ENCODE measurements around the gene PROCA1.

The PROCA1 gene, protein sequence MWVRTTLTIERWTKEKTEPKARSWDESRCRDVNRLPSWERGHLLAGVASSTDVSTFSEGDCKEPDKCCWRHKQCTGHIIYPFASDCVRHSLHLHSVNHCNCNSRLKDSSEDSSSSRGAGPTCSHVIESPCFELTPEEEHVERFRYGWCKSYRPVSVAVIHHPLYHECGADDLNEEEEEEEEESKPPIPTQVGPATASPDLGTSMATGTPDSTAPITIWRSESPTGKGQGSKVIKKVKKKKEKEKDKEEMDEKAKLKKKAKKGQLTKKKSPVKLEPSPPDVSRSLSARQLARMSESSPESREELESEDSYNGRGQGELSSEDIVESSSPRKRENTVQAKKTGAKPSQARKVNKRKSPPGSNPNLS

DNA sequence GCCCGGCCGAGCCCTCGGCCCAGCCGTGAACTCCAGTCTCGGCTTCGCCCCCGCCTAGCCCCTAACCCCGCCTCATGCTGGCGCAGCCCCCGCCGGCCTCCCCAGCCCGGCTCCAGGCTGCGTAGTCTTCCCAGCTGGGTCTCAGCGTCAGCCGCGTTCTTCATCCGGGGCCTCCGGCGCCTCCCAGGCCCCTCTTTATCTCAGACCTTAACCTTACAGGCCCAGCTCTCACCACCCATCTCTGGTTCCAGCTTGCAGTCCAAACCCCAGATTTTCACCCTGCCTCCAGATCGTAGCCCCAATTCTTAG lies at the start of gene PROCA1:
TSS of gene PROCA1 (minus strand) at position 166 of the 309 bp plus-strand sequence. CDS start 228 bp downstream, outside the sequence.
- DNase-seq (ENCODE audit: low read depth, low spot score) = no peak

DNA sequence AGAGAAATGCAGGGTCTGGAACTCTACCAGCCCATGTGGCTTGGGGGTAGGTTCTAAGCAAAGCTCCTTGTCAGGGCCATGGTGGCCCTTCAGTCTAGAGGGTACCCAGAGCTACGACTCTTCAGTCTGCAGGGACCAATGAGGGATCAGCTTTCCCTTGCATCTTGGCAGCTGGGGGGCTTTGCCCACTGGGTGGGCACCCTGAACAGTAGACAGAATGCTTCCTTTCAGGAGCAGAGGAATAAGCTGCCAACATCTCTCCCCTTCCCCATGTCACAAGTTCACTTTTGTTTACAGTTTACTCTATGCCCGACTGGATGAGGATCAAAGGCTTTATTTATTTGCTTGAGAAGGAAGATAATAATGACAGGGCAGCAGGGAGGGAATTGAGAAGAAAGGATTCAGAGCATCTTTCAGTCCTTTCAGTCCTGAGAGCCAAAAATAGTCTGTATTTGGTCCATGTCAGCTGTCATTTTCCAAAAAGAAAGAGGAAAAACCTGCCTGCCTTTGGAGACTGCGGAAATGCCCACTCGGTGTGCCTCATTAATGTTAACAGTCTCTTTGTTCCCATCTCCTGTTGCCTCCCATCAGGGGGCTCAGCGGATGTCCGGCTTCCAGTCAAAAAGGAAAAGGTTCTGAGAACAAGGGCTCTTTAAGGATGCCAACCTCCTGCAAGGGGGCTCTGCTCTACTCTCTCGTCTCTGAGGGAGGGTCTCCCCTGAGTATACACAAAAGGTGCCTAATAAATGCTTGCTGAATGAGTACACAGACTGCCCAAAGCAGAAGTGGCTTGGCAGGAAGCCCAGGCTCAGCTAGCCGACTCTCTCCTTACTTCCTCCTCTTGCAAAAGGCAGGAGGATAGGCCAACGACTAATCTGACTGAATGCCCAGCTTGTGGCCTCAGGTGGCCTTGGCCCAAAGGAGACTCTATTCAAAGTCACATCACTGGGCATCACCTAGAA lies 49.2 kb upstream of the PROCA1 start:
- no peak for DNase-seq (ENCODE audit: low read depth, low spot score)

DNA sequence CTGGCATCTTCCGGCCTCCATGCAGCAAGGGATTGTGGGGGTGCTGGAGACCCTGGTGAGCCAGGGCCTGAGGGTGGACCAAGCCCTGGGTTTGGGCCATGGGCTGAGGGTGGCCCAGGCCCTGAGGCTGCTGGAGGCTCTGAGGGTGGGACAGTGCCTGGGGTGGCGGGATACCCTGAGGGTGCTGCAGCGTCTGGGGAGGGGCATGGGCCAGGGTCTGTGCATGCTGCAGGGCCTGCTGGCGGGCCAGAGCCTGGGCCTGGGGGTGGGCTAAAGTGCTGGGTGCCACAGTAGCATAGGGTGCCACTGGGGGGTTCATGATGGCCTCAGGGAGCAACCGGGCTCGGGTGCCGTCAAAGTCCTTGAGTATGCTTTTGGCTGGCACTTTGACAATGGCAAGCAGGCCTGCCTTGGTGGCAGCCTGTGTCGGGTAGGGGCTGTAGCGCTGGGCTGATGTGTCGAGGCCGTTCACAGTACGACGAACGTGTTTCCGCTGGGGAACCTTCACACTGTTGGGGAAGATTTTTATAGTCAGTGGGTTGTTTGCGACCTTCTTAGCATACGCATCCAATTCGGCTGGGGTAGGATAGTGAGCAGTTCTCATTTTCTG lies 47.7 kb upstream of the PROCA1 start:
- no peak for DNase-seq (ENCODE audit: low read depth, low spot score)

DNA sequence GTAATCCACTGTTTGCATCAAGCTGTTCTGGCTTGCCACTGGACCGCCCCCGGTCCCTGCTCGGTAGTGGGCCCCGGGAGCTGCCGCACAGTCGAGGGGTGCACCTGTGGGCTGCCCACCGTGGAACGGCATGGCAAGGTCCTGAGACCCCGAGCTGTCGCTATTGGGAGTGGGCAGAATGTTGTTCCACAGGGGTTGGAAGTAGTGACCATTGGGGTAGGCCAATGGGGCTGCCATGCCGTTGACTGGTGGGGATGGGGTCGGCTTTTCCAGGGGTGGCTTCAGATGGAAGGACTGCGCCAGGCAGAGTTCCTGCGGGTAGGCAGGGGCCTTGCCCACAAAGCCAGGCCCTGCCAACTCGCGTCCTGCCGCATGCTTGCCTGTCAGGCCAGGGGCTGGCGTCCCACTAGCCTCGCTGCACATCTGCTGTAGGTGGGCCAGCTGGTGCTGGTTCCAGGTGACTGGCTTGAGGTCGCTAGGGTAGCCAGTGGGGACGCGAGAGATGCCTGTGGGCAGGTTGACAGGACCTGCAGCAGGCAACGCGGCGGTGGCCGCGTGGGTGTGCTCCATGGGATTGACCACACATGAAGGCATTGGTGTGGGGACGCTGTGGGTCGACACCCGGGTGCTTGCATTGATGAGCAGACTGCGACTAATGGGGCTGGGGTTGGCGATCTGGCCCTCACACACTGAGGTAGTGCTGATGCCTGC lies 46.9 kb upstream of the PROCA1 start:
- DNase-seq (ENCODE audit: low read depth, low spot score) = no peak

DNA sequence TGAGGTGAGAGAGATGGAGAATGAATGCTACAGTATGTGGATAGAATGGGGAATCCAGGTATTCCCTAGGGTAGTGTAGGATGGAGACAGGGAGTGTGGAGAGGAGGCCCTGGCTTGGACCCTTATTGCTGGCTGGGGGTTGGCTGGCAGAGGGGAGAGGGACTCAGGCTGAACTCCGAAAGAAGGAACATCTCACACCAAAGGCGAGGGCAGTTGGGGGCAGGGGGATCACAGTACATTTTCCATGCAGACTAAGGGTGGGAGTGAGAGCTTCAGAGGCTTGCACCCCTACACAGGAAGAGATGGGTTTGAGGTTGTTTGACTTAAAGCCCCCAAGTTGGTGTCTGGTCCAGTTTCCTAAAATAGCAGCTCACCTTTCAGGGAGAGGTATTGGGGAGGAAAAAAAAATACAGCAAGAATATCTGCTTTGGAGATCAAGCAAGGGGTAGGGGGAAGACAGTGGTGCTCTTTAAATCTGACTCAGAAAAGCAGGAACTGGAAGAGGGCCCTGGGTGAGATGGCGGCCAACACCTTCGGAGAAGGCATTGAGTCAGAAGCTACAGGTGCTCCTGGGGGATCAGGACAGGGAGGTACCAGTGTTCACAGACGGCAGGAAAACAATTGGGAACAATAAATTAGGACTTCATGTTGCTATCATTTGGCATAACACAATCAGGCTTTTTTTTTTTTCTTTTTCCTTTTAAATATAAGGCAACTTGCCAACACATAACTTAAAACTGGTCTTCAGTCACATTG lies 44.5 kb upstream of the PROCA1 start:
- no peak for DNase-seq (ENCODE audit: low read depth, low spot score)

DNA sequence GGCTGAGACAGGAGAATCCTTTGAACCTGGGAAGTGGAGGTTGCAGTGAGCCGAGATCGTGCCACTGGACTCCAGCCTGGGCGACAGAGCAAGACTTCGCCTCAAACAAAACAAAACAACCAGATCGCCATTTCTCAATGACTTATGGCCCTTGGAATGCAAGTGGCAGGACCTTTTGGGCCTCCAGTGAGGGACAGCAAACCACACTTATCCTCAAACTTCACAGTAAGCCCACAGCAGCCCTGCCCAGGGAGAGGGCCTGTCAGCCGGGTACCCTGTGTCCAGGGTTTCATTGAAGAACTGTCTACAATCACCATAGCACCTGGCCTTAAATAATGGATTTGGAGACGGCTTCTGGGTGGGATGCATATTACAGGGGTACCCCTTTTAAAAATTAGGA lies 43.8 kb upstream of the PROCA1 start:
- no peak for DNase-seq (ENCODE audit: low read depth, low spot score)

DNA sequence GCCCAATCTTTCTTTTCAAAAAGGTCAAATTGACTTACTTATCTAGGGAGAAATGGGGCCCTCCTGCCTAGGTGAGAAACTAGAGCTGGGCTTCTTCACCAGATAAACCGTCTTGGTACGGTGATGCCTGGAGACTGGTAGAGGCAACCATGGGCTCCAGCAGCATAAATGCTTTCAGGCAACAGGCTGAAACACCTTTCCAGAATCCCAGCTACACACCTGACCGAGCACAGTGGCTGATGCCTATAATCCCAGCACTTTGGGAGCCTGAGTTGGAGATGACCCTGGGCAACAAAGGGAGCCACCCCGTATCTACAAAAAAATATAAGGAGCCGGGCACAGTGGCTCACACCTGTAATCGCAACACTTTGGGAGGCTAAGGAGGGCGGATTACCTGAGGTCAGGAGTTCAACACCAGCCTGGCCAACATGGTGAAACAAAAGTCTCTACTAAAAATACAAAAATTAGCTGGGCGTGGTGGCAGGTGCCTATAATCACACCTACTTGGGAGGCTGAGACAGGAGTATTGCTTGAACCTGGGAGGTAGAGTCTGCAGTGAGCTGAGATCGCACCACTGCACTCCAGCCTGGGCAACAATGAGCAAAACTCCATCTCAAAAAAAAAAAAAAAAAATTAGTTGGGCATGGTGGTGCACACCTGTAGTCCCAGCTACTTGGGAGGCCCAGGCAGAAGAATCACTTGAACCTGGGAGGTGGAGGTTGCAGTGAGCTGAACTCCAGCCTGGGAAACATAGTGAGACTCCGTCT lies 40.1 kb upstream of the PROCA1 start:
- no peak for DNase-seq (ENCODE audit: low read depth, low spot score)

DNA sequence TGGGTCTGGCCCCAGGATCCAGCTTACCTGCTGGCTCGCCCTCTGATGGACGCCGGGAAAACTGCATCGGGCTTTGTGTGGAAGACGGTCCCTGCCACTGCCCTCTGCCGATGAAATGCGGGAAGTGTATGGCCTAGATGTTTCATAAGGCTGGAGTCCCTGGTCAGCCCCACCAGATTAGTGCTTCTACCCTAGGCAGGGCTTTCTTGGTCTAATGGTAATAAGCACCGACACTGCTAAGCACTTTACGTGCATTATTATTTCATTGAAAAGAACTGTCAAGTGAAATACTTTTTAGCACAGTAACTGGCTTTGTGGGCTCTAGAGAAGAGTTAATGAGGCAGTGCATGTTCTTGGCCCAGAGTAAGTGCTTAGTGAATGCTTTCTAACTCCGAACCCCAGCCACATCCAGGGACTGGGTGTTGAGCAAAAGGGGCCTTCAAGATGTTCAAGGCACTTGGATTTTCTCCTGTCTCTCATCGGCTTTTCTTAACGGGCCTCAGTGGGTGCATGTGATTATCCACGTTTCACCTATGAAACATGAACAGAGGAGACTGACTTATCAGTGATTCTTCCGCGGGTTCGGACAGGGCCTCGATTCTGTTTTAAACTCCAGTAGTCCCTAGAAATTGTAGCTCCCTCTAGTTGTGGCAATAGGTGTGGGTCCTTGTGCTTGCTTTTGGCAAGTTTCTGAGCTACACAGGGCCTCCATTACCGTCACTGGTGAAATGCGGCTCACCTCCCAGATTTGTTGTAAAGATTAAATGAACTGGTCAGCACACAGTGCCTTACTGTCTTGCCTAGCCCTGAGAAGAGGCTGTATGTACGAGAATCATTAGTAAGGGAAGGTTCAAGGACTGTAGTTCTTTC lies 38.7 kb upstream of the PROCA1 start:
- DNase-seq (ENCODE audit: low read depth, low spot score) = peak; percentile 85

DNA sequence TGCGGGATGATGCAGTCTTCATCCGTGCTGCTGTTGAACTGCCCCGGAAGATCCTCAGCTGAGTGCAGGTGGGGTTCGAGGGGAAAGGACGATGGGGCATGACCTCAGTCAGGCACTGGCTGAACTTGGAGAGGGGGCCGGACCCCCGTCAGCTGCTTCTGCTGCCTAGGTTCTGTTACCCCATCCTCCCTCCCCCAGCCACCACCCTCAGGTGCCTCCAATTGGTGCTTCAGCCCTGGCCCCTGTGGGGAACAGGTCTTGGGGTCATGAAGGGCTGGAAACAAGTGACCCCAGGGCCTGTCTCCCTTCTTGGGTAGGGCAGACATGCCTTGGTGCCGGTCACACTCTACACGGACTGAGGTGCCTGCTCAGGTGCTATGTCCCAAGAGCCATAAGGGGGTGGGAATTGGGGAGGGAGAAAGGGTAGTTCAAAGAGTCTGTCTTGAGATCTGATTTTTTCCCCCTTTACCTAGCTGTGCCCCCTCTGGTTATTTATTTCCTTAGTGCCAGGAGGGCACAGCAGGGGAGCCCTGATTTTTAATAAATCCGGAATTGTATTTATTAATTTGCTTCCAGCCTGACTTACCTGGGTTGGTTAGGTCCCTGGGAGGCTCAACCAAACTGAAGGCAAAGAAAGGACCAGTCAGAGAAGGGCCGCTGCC lies 38.0 kb upstream of the PROCA1 start:
- no peak for DNase-seq (ENCODE audit: low read depth, low spot score)

DNA sequence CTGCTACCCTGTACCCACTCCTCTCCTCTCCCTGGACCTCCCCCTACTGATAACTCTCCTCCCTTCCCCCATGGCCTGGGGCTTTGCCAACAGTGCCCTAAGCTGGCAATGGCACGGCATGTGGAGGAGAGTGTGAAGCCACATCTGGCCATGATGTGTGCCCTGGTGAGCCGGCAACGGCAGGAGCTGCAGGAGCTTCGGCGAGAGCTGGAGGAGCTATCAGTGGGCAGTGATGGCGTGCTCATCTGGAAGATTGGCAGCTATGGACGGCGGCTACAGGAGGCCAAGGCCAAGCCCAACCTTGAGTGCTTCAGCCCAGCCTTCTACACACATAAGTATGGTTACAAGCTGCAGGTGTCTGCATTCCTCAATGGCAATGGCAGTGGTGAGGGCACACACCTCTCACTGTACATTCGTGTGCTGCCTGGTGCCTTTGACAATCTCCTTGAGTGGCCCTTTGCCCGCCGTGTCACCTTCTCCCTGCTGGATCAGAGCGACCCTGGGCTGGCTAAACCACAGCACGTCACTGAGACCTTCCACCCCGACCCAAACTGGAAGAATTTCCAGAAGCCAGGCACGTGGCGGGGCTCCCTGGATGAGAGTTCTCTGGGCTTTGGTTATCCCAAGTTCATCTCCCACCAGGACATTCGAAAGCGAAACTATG lies 37.3 kb upstream of the PROCA1 start:
- DNase-seq (ENCODE audit: low read depth, low spot score) = no peak

DNA sequence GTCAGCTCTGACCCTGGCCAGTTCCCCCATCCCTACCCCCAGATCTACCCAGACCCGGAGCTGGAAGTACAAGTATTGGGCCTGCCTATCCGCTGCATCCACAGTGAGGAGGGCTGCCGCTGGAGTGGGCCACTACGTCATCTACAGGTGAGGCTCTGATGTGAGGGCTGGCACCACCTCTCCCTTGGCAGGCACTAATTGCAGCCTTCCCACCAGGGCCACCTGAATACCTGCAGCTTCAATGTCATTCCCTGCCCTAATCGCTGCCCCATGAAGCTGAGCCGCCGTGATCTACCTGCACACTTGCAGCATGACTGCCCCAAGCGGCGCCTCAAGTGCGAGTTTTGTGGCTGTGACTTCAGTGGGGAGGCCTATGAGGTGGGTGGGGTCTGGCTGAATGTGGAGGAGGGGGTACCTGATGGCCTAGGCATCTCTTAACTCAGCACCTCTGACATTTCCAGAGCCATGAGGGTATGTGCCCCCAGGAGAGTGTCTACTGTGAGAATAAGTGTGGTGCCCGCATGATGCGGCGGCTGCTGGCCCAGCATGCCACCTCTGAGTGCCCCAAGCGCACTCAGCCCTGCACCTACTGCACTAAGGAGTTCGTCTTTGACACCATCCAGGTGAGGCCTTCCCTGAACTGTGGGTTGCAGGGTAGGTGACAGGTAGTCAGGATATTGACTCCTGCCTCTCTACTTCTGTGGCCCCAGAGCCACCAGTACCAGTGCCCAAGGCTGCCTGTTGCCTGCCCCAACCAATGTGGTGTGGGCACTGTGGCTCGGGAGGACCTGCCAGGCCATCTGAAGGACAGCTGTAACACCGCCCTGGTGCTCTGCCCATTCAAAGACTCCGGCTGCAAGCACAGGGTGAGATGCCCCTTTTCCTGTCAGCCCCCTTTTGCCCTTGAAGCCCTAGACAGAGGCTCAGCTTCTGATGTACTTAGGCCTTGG lies 36.4 kb upstream of the PROCA1 start:
- DNase-seq (ENCODE audit: low read depth, low spot score) = no peak

DNA sequence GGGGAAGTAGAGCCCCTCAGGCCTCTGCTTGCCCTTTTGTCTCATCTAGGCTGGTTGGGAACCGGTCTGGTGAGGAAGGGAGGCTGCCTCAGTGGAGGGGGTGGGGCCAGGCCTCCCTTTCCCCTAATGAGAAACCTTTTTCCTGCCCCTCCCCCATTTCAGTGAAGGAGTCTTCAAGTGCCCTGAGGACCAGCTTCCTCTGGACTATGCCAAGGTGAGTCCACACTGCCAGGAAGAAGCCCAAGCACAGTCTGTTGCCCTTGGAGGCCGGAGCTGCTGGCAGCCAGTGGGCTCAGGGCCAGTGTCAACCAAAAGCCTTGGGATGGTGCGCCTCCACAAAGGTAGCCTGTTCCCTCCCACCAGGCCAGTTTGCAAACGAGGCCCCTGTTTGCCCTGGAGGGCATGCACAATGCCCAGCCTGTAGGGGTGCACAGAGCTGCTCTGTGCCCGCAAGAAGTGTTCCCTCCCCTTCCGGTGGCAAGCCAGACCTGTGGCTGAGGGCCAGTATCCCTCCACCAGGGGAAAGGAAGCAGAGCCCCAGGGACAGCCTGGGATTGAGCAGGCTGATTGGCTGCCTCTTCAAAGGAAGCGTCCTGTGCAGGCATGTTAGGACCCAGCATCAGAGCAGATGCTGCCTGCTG lies 35.5 kb upstream of the PROCA1 start:
- DNase-seq (ENCODE audit: low read depth, low spot score) = no peak

DNA sequence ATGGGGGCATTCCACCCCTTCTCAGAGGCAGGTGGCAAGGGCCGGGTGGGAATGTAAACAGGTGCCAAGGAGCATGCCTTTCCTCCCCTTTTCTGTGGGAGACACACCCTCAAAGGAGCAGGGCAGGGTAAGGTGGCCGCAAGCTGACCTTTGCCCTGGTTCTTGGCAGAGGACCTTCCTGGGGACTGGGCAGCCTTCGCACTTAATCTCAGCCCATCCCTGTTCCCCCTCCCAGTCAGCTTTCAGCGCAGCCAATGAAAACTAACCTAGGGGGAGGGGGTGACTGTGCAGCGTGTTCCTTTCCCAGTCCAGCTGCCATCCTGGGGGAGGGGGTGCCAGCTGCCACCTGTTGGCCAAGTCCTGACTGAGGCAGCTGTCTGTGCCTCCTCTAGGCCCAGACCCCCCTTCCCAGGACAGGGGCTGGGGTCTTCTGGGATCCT lies 34.9 kb upstream of the PROCA1 start:
- DNase-seq (ENCODE audit: low read depth, low spot score) = no peak

DNA sequence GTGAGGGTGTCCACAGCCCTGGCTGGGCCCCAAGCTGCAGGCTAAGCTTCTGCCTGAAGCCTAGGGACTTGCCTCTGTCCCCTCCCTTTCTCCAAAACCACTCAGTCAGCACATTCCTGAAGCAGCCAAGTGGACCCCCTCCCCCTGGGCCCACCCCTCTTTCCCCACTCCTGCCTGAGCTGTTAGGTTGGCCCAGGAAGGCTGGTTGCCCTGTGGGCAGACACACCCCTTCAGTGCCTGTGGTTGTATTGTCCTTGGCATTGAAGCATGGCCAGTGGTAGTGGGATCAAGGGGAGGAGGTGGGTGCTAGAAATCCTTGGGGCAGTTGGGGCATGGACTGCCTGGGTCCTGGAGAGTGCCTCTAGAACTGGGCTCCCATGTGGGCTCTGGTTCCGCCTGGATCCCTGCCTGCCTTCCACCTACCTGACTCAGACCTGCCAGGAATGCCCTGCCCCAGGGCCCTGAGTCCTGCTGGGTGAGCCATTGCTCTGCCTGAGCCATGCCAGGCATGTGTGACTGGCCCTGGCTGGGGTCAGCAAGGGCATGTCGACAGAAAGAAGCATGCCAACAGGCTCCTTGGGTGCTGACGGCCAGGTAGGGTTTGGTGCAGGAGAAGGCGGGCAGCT lies 34.2 kb upstream of the PROCA1 start:
- DNase-seq (ENCODE audit: low read depth, low spot score) = no peak

DNA sequence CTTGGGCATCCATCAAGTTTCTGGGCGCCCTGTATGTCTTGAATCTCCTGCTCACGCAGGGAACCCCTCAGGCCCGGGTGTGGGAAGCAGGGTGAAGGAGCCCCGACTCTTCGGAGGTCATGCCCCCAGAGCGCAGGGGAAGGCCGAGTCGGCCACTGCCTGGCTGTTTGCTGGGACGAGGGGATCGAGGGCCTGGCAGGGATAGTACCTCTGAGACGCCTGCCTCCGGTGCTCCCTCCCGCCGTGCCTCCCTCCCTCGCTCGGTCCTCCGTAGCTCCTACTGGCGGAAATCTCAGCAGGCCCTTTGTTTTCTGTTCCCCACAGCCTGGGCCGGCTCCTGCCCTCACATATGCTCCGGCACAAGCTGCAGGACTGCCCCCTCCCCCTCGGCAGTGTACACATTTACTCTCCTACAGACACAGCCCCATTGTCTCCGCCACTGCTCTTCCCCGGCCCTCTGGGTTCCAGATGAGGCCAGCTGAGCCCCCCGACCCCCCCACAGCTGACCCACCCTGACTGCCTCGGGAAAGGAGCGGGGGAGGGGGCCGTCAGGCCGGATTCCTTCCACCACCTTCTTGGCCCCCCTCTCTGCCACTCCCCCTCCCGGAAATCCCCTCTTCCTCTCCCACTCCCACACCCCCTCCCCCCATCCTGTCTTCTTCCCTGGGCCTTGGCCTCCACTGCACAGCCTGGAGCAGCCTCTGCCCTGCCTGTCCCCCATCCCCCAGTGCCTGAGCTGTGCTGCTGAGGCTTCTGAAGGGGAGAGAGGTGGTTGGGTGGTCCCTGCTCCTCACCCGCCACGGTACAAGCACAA lies 33.5 kb upstream of the PROCA1 start:
- DNase-seq (ENCODE audit: low read depth, low spot score) = peak; percentile 66
